T-cell (primary cell): ENCODE data around the gene CHST3. TPM values are rescaled to one million over a fixed set of nuclear protein-coding genes. Genes with fewer than 3 reads are reported as not detected.

Experiments used
- ATAC-seq, 4 experiments: fragments of 200-7000 bp in 3 of 4; fragments of 150-1000 bp in 1 of 4; cut with Tn5 transposase; replicated peaks in 1 of 4; 1 replicate in 3 of 4; 2 replicates in 1 of 4; pipeline ENCODE4 v1.10.0; 2021; ENCODE audit warnings: moderate library complexity in 3 of 4, mild to moderate bottlenecking in 2 of 4, moderate number of reproducible peaks in 1 of 4
- CTCF ChIA-PET, 2 donors: fragments of 300-600 bp; sonication (Branson Sonifier 250); formaldehyde crosslinking; loops; one replicate each; lab custom pipeline; 2022; ENCODE audit warnings: antibody characterized with exemption in 2 of 2; lab: Charles Lee
- POLR2A ChIA-PET, 2 donors: fragments of 300-600 bp; sonication (Branson Sonifier 250); formaldehyde crosslinking; loops; one replicate each; lab custom pipeline; 2022; ENCODE audit warnings: antibody characterized with exemption in 2 of 2; lab: Charles Lee
- DNase-seq, 35 experiments: peaks; one replicate each; pipeline versions ENCODE4 v3.0.0 to v3.0.0-alpha.2; 2013 to 2023
- H3K27ac ChIP-seq: one replicate; pipeline ENCODE4 v1.5.1; 2013; ENCODE audit warnings: low read length
- H3K27me3 ChIP-seq, 2 experiments: replicated peaks in 1 of 2; 1 replicate in 1 of 2; 2 replicates in 1 of 2; pipeline versions ENCODE4 v1.6.1 to v1.7.0; 2013; ENCODE audit warnings: low read length in 1 of 2, mixed read lengths in 1 of 2; ENCODE audit not compliant: control insufficient read depth in 2 of 2, insufficient read depth in 2 of 2; ENCODE audit errors: extremely low read depth in 1 of 2
- H3K36me3 ChIP-seq, 2 donors: 1 replicate in 1 of 2; 2 replicates in 1 of 2; pipeline versions ENCODE4 v1.6.1 to v1.7.0; 2013; ENCODE audit warnings: low read length in 1 of 2; ENCODE audit not compliant: control insufficient read depth in 2 of 2, insufficient read depth in 1 of 2; ENCODE audit errors: extremely low read depth in 1 of 2
- H3K4me1 ChIP-seq, 2 experiments: 1 replicate in 1 of 2; 2 replicates in 1 of 2; pipeline versions ENCODE4 v1.6.1 to v1.7.0; 2013; ENCODE audit warnings: low read length in 2 of 2, mixed read lengths in 1 of 2; ENCODE audit not compliant: insufficient read depth in 2 of 2, control insufficient read depth in 1 of 2; ENCODE audit errors: extremely low read depth in 1 of 2
- H3K4me3 ChIP-seq, 2 donors: 1 replicate in 1 of 2; 2 replicates in 1 of 2; pipeline versions ENCODE4 v1.5.1 to v1.7.0; 2013; ENCODE audit warnings: mild to moderate bottlenecking in 2 of 2, low read length in 1 of 2, moderate library complexity in 1 of 2; ENCODE audit not compliant: control insufficient read depth in 1 of 2; ENCODE audit errors: extremely low read depth in 1 of 2
- H3K9me3 ChIP-seq: 2 replicates; pipeline ENCODE4 v1.7.0; 2013
- H3K27ac Mint-ChIP-seq, 2 donors: one replicate each; pipeline ENCODE4 v1.8.0; 2020 to 2021; ENCODE audit warnings: mild to moderate bottlenecking in 2 of 2, mixed read lengths in 2 of 2
- H3K27me3 Mint-ChIP-seq, 2 donors: one replicate each; pipeline ENCODE4 v1.8.0; 2021 to 2022; ENCODE audit warnings: mixed read lengths in 2 of 2
- H3K36me3 Mint-ChIP-seq: one replicate; pipeline ENCODE4 v1.8.0; 2021; ENCODE audit warnings: mixed read lengths
- H3K4me1 Mint-ChIP-seq, 3 donors: one replicate each; pipeline ENCODE4 v1.8.0; 2020 to 2022; ENCODE audit warnings: mixed read lengths in 3 of 3, mild to moderate bottlenecking in 1 of 3
- H3K4me3 Mint-ChIP-seq, 3 donors: one replicate each; pipeline ENCODE4 v1.8.0; 2020 to 2022; ENCODE audit warnings: mild to moderate bottlenecking in 3 of 3, mixed read lengths in 3 of 3, moderate library complexity in 3 of 3
- H3K9me3 Mint-ChIP-seq, 3 donors: one replicate each; pipeline ENCODE4 v1.8.0; 2020 to 2022; ENCODE audit warnings: mixed read lengths in 3 of 3
- WGBS: methylation state at CpG from one replicate; pipeline ENCODE4 v1.1.5; 2013; ENCODE audit warnings: missing lambda C conversion rate; ENCODE audit not compliant: insufficient coverage; 5-methylcytosine and 5-hydroxymethylcytosine counted together
- total RNA-seq, 35 experiments: library from RNA in 6 of 35; stranded (reverse) in 6 of 35; fragments of 120-200 nt in 1 of 35; gene quantifications; one replicate each; pipeline versions ENCODE4 v1.2.1 to v1.2.4 and lab custom pipeline; 2013 to 2026

CHST3 gene
- total RNA-seq, 5 donors from 2014 or later (not counting 1 experiment from before 2014, with no cell fraction given), result 0.09 to 0.10 (median 0.09) TPM; not detected in 2

DNA sequence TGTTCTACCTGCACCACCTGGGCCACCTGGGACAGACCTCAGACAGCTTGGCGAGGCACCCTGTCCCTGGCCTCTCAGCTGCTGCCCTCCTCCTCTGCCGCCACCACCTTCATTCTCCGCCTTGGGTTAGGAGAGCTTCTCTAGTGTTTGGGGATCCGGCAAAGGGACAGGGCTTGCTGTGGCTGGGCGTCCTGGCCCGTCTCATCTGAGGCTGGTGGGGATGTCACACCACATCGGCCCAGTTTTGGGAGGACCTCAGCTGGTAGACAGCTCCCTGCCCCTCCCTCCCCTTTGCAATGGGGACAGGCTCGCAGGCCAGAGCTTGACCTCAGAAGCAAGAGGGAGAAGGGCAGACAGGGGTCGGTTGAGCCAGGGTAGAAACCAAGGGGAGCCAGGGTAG lies 97.7 kb downstream of the CHST3 start:
- ATAC-seq (peak in 2 of 4 experiments; percentile 9 to 24), DNase-seq (peak in 1 of 35 experiments; percentile 35)
- POLR2A ChIA-PET, result interaction anchor here (0.6 to 0.9 kb wide), 2 partner anchors 17 to 564 kb away, joined by 3 read pairs; partner anchors contain the start of gene MICU1 (in 1 of the 2)
- Histone ChIP-seq H3K36me3 (peaks cover 20 to 48% of the 10 kb centered on the region in 2 donors), H3K4me3 (no peak overlapping the region), H3K9me3 (no peaks in the 10 kb centered on the region), H3K4me1 (peaks cover 0 to 20% of the 10 kb centered on the region in 2 experiments), H3K27me3 (no peaks in the 10 kb centered on the region), H3K27ac (no peak overlapping the region)
- H3K27me3 Mint-ChIP-seq, result no peaks in the 10 kb centered on the region
- peak overlapping the region in 1 of 2 donors; percentile 79 for H3K27ac Mint-ChIP-seq
- no peak overlapping the region for H3K4me3 Mint-ChIP-seq
- CTCF ChIA-PET, result interaction anchor here in 1 of 2 donors (1.6 kb wide), 1 partner anchor 13 kb away, joined by 6 read pairs; no protein-coding TSS in a partner anchor
- peaks cover 27% of the 10 kb centered on the region for H3K36me3 Mint-ChIP-seq
- WGBS, result 50% methylated on average over 1 of the region's 9 CpGs
- H3K9me3 Mint-ChIP-seq, result no peaks in the 10 kb centered on the region
- peaks cover 36 to 50% (median 48%) of the 10 kb centered on the region in 3 donors for H3K4me1 Mint-ChIP-seq

DNA sequence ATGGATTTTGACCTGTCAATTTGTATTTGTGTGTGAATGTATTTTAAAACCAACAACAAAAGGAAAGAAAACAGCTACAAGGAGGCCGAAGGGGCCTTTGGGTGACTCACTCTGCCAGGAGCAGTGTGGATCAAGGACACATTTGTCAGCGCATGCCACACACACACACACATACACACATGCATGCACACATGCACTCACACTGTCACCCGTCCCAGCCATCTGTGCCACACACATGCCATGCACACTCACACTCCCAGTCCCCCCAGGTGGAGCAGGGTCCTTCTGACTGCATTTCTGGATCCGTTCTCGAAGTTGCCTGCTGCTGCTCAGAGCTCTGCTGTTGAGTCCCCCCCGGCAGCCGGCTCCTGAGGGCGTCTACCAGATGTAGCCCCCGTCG lies 98.2 kb downstream of the CHST3 start:
- Histone ChIP-seq H3K27me3 (no peaks in the 10 kb centered on the region), H3K4me3 (no peak overlapping the region), H3K27ac (no peak overlapping the region), H3K36me3 (peaks cover 24 to 53% of the 10 kb centered on the region in 2 donors), H3K9me3 (no peaks in the 10 kb centered on the region), H3K4me1 (peaks cover 0 to 17% of the 10 kb centered on the region in 2 experiments)
- Mint-ChIP-seq H3K4me3 (no peak overlapping the region), H3K27me3 (no peaks in the 10 kb centered on the region), H3K9me3 (no peaks in the 10 kb centered on the region), H3K4me1 (peaks cover 34 to 48% (median 44%) of the 10 kb centered on the region in 3 donors), H3K36me3 (peaks cover 27% of the 10 kb centered on the region), H3K27ac (peak overlapping the region in 1 of 2 donors; percentile 6)
- 90% methylated on average over 5 of the region's 10 CpGs for WGBS
- ATAC-seq, result no peak
- CTCF ChIA-PET, result interaction anchor here in 1 of 2 donors (1.0 kb wide), 1 partner anchor 13 kb away, joined by 3 read pairs; no protein-coding TSS in a partner anchor
- peak in 1 of 35 experiments; percentile 36 for DNase-seq
- POLR2A ChIA-PET, result interaction anchor here in 1 of 2 donors (0.6 kb wide), 1 partner anchor 564 kb away, joined by 3 read pairs; the partner anchor contains the start of gene MICU1

Other genes starting within 250 kb of the CHST3 start
- under 1 TPM; 0.15 to 0.45 (median 0.16) TPM for gene C10orf105, start 244.6 kb upstream of the CHST3 start, total RNA-seq
- gene VSIR, start 190.9 kb upstream of the CHST3 start, total RNA-seq, result 100 to 1,000 TPM in 2 of 5 donors, 10 to 100 TPM in 3; 81.4 to 134 (median 98.3) TPM
- 100 to 1,000 TPM; 155 to 208 (median 190) TPM for gene PSAP, start 113.1 kb upstream of the CHST3 start, total RNA-seq
- gene SPOCK2, start 124.2 kb downstream of the CHST3 start, total RNA-seq, result 100 to 1,000 TPM; 501 to 684 (median 547) TPM